Lower leg skin (tissue), 4 donors: ENCODE data around the gene NPAT. TPM values are rescaled to one million over a fixed set of nuclear protein-coding genes. Genes with fewer than 3 reads are reported as not detected.
"Not testable (repeated sequence)": the region's sequence is repeated elsewhere in the genome, so short reads cannot be mapped to it uniquely, and the experiment has no call there.

Source experiments
- DNase-seq, 2 donors: peaks; one replicate each; pipeline ENCODE4 v3.0.0-alpha.2; 2019; ENCODE audit warnings: low spot score in 2 of 2
- H3K4me3 ChIP-seq: fragments of 200-600 bp; sonication (generic); 2 replicates; pipeline ENCODE4 v1.5.1; 2017; ENCODE audit warnings: mild to moderate bottlenecking, low read depth; ENCODE audit not compliant: poor library complexity, severe bottlenecking
- POLR2A ChIP-seq, 2 donors: fragments of 450-650 bp; IDR thresholded peaks; one replicate each; pipeline ENCODE4 v1.6.1; 2016 to 2017; ENCODE audit warnings: antibody characterized with exemption in 2 of 2, mild to moderate bottlenecking in 1 of 2, moderate library complexity in 1 of 2
- WGBS, 2 donors: methylation state at CpG; one replicate each; pipeline ENCODE4 v1.1.5; 2018; 5-methylcytosine and 5-hydroxymethylcytosine counted together
- intact Hi-C: fragments of 100-400 bp; cut with DNase I; formaldehyde crosslinking; loops from one replicate; pipeline ENCODE4 v1.15.0; 2023; ENCODE audit warnings: low total_unique reads
- total RNA-seq, 4 donors: library from RNA; depleted of rRNA; stranded (reverse); fragments of >200 nt; gene quantifications; one replicate each; pipeline ENCODE4 v1.1.0, GENCODE V29; 2016
- TF ChIP-seq, protein P1 (sequence below), 3 donors: fragments of 450-650 bp; IDR thresholded peaks; one replicate each; pipeline ENCODE4 v1.5.1; 2016; ENCODE audit warnings: antibody characterized with exemption in 3 of 3, mild to moderate bottlenecking in 3 of 3, moderate library complexity in 2 of 3

Gene NPAT
- total RNA-seq, 4 donors from 2014 or later = 11.9 to 27.6 (median 14.6) TPM

GRCh38 chr11:108144615-108145014 is 77.8 kb downstream of the NPAT start:
- no peak overlapping the region for H3K4me3 ChIP-seq
- TF ChIP-seq POLR2A (IDR thresholded peaks at IDR 0.05) = no peak
- TF ChIP-seq, protein P1, sequence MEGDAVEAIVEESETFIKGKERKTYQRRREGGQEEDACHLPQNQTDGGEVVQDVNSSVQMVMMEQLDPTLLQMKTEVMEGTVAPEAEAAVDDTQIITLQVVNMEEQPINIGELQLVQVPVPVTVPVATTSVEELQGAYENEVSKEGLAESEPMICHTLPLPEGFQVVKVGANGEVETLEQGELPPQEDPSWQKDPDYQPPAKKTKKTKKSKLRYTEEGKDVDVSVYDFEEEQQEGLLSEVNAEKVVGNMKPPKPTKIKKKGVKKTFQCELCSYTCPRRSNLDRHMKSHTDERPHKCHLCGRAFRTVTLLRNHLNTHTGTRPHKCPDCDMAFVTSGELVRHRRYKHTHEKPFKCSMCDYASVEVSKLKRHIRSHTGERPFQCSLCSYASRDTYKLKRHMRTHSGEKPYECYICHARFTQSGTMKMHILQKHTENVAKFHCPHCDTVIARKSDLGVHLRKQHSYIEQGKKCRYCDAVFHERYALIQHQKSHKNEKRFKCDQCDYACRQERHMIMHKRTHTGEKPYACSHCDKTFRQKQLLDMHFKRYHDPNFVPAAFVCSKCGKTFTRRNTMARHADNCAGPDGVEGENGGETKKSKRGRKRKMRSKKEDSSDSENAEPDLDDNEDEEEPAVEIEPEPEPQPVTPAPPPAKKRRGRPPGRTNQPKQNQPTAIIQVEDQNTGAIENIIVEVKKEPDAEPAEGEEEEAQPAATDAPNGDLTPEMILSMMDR (IDR thresholded peaks at IDR 0.05) = no peak
- intact Hi-C loops = no loop called here
- DNase-seq = no peak
- 91 to 93% methylated on average over 3 of the region's 3 CpGs for WGBS, 2 donors

DNA sequence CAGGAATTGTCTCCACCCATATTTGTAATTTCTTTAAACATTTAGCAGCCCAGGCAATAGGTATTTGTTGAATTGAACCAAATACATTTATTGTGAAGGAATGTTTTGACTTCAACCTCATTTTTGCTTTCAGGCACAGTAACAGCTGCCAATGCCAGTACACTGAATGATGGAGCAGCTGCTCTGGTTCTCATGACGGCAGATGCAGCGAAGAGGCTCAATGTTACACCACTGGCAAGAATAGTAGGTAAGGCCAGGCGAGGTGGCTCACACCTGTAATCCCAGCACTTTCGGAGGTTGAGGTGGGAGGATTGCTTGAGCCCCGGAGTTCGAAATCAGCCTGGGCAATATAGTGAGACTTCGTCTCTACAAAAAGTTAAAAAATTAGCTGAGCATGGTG is 80.1 kb downstream of the NPAT start:
- TF ChIP-seq, protein P1 (IDR thresholded peaks at IDR 0.05) = no peak
- no peak for TF ChIP-seq POLR2A (IDR thresholded peaks at IDR 0.05)
- intact Hi-C loops = no loop called here
- no peak for DNase-seq
- WGBS, 2 donors = 90 to 94% methylated on average over 7 of the region's 7 CpGs
- no peak overlapping the region for H3K4me3 ChIP-seq

DNA sequence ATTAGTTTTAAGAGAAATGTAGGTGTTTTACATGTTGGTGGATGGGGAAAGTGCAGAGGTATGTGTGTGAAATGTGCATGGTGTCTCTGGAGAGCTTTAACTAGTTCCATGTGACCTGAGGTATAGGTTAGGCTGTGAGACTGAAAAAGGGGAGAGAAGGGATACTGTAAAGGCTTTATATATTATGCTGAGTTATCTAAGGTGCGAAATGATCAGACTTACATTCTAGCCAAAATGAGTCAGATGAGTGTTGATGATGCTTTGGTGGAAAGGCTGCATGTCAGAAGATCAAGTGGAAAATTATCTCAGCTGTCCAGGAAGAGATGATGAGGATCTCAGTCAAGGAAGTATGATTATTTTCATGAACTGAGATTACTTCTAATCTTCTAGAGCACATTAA is 85.2 kb downstream of the NPAT start:
- intact Hi-C loops = no loop called here
- 79 to 93% methylated on average over 1 of the region's 1 CpG for WGBS, 2 donors
- no peak overlapping the region for H3K4me3 ChIP-seq
- DNase-seq = no peak
- TF ChIP-seq, protein P1 (IDR thresholded peaks at IDR 0.05) = no peak
- TF ChIP-seq POLR2A (IDR thresholded peaks at IDR 0.05) = no peak

GRCh38 chr11:108135845-108136544 is 86.4 kb downstream of the NPAT start:
- TF ChIP-seq, protein P1 (IDR thresholded peaks at IDR 0.05) = no peak
- TF ChIP-seq POLR2A (IDR thresholded peaks at IDR 0.05) = no peak
- WGBS, 2 donors = 30 to 38% methylated on average over 2 of the region's 2 CpGs
- H3K4me3 ChIP-seq = no peak overlapping the region
- no peak for DNase-seq
- intact Hi-C loops = no loop called here

DNA sequence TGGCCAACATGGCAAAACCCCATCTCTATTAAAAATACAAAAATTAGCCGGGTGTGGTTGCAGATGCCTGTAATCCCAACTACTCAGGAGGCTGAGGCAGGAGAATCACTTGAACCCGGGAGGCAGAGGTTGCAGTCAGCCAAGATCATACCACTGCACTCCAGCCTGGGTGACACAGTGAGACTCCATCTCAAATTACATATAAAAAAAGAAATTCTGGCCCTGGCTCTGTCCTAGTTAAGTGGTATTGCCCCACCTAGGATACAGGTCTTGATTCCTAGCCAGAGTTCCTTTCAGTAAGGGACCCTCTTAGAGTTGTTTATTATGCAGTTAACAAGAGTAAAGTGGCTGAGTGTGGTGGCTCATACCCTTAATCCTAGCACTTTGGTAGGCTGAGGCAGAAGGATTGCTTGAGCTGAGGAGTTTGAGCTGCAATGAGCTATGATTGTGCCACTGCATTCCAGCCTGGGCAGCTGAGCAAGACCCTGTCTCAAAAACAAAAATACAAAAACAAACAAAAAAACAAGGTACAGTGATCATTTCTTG is 89.4 kb downstream of the NPAT start:
- 89 to 97% methylated on average over 2 of the region's 2 CpGs for WGBS, 2 donors
- H3K4me3 ChIP-seq, intact Hi-C loops, DNase-seq: not testable (repeated sequence)

DNA sequence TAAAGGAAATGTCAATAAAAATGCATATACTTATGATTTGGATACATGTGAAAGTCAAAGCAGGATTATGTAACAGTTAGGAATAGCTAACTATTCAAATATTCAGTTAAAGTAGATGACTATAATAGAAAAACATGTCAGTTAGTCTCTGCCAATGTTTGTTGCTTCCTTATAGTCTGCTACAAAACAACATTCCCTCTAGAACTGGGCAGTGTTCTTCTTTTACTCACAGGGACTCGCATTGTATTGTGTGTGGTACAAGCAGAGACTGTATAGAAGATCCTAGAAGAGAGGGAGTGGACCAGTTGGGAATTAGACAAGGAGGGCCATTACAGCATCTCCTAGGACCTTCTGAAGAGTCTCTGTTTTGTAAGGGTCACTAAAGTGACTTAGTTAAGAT is 90.4 kb downstream of the NPAT start:
- no peak for DNase-seq
- TF ChIP-seq, protein P1 (IDR thresholded peaks at IDR 0.05) = no peak
- no peak for TF ChIP-seq POLR2A (IDR thresholded peaks at IDR 0.05)
- no peak overlapping the region for H3K4me3 ChIP-seq
- WGBS, 2 donors = 71 to 78% methylated on average over 1 of the region's 1 CpG
- intact Hi-C loops = no loop called here
